B cell (primary cell): ENCODE measurements around the gene ABCA9.

Source experiments
- CTCF ChIP-seq: fragments of 200-600 bp; IDR thresholded peaks from one replicate; pipeline ENCODE4 v1.8.0; 2022; ENCODE audit warnings: antibody characterized with exemption, mild to moderate bottlenecking
- EZH2 ChIP-seq: IDR thresholded peaks from 2 replicates; pipeline ENCODE4 v1.6.1; 2012; ENCODE audit warnings: borderline replicate concordance, low read depth, mild to moderate bottlenecking, moderate library complexity, low read length; ENCODE audit not compliant: insufficient read depth, poor library complexity, severe bottlenecking

- no peak for TF ChIP-seq CTCF
- TF ChIP-seq EZH2: no peak
These were observed 72.8 kb downstream of the ABCA9 start for GRCh38 chr17:68987966-68988365.
